T-helper 1 cell treated with Interleukin-12 subunit alpha and Interleukin-12 subunit beta and Interleukin-4 antibody, amounts not matched to agents 30 ng/mL and 1 ng/mL, for 36 hours (primary cell): ENCODE measurements around the gene SNX11. TPM values are rescaled to one million over a fixed set of nuclear protein-coding genes. Genes with fewer than 3 reads are reported as not detected.

Experiments used
- intact Hi-C: fragments of 100-400 bp; cut with micrococcal nuclease; formaldehyde crosslinking; loops from one replicate; pipeline ENCODE4 v1.15.1; 2024
- total RNA-seq: library from RNA; stranded (reverse); gene quantifications from 2 replicates; pipeline ENCODE4 v1.2.3, GENCODE V29; 2022

Gene SNX11
- total RNA-seq, 1 donor from 2014 or later: 33.9 TPM

- intact Hi-C loops: loop anchor here (10.0 kb wide), 1 partner anchor 465 kb away; the partner anchor contains the start of genes HOXB3 and HOXB5
These were observed 22.4 kb downstream of the SNX11 start for GRCh38 chr17:48129981-48130380.

DNA sequence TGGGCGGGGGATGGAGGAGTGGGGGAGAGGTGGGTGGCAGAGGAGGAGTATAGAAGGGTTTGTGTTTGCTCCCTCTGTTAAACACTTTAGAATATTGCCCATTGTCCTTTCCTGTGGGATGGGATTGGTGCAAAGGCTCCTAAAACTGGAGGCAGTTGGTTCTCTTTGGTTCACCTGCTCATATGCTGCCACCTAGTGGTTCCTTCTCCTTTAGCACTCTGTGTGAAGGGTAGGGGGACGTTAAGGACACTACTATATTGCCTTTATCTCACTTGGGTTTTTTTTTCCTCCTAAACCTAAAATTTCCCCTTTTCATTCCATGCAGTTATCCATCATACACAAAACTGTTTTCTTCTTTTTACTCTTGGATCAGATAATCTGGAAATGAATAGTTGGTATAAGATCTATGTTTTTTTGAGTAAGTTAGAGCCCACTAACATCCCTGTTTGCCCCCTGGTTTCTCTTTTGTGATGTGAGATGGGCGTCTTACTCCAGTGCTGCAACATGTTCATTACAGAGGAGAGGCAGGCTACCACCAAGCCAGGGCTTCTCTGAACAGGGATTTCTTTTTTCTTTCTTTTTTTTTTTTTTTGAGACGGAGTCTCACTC is 23.8 kb downstream of the SNX11 start:
- intact Hi-C loops: loop anchor here (1.0 to 10.0 kb wide), 4 partner anchors 18 to 463 kb away; partner anchors contain the start of genes HOXB3 and HOXB5

DNA sequence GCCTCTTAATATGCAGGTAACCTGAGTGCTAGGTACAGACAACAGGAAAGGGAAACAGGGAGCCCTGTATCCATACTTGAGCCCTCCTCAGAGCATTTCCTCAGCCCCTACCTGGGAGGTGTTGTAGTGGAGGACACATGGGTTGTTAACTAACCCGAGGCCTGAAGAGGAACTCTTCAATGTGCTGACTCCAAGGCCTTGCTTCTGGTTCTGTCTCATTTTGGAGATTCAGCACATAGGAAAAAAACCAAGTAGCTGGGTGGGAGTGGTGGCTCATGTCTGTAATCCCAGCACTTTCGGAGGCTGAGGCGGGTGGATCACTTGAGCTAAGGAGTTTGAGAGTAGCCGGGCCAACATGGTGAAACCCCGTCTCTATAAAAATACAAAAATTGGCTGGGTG is 24.8 kb downstream of the SNX11 start:
- intact Hi-C loops: loop anchor here (10.0 kb wide), 1 partner anchor 462 kb away; the partner anchor contains the start of genes HOXB3 and HOXB5

GRCh38 chr17:48134912-48135480 is 27.4 kb downstream of the SNX11 start:
- intact Hi-C loops: loop anchor here (10.0 kb wide), 1 partner anchor 460 kb away; the partner anchor contains the start of genes HOXB3 and HOXB5

- intact Hi-C loops: loop anchor here (10.0 kb wide), 1 partner anchor 457 kb away; the partner anchor contains the start of genes HOXB3 and HOXB5
These were observed 30.1 kb downstream of the SNX11 start for GRCh38 chr17:48137656-48138055.

DNA sequence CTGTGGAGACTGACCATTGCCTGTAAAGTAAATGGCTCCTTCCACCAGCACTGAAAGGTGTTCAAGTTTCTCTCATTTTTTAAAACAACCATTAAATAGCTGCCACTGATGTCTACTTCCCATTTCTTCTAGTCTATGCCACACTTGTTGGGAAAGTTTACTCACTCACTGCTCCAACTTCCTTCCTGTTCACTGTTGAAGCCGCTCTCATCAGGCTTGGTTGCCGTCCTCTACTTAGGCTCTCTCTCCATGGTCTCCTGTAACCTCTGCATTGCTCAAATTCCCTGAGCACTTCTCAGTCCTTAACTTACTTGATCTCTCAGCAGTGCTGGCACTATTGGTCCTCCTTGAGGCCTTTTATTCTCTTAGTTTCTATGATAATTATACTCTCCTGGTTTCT is 32.4 kb downstream of the SNX11 start:
- intact Hi-C loops: loop anchor here (10.0 kb wide), 1 partner anchor 455 kb away; the partner anchor contains the start of genes HOXB3 and HOXB5

DNA sequence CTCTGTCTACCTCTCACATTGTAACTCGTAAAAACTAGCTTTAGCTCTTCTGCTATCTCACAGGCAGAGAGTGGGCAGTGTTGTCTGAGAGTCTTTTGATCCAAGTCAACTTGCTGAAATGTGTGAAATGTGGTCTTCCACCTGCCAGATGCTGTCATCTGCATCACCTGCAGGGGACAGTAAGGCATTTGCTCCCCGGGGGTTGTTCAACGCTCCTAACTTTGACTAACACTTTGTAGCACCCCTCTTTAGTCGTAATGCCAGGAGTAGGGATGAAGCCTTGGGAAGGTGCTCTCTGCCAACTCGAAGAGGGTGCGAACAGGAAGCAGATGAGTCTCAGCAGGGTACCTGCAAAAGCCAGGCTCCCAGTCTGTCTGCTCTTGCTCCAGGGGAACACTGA is 36.1 kb downstream of the SNX11 start:
- intact Hi-C loops: no loop called here

GRCh38 chr17:48144231-48144630 is 36.7 kb downstream of the SNX11 start:
- intact Hi-C loops: no loop called here

DNA sequence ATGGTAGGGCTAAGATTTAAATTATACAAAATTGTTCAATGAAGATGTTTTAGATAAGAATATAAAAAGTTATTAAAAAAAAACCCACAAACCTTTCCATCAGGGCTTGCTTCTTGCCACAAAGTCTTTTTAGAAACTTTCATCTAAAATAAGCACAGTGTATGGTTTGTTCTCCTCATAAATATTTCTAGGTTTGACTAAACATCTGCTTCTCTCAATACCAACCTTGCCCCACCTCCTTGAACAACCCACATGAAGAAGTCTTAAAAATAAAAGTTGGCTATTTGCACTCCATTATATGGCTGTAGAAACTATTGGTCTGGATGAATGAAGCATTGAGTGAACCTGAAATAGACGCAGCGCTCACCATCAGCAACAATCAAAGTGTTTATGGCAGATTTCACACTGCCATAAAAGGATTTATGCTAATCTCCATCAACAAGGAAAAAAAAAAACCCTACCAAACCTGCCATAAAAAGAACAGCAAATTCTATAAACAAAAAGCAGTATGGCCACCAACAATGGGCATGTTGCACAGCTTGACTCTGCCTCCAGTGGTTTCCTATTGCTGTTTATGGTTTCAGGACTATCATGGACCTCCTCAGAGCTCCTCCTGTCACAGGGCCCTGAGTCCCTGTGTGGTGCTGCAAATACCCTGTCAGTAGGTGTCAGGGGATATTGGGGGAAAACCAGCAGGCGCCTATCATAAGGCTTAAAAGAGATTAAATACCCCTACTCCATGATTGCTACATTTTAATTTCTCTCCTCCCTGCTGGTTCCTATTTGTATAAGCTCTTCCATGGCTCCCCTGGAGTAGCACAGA is 37.6 kb downstream of the SNX11 start:
- intact Hi-C loops: no loop called here

DNA sequence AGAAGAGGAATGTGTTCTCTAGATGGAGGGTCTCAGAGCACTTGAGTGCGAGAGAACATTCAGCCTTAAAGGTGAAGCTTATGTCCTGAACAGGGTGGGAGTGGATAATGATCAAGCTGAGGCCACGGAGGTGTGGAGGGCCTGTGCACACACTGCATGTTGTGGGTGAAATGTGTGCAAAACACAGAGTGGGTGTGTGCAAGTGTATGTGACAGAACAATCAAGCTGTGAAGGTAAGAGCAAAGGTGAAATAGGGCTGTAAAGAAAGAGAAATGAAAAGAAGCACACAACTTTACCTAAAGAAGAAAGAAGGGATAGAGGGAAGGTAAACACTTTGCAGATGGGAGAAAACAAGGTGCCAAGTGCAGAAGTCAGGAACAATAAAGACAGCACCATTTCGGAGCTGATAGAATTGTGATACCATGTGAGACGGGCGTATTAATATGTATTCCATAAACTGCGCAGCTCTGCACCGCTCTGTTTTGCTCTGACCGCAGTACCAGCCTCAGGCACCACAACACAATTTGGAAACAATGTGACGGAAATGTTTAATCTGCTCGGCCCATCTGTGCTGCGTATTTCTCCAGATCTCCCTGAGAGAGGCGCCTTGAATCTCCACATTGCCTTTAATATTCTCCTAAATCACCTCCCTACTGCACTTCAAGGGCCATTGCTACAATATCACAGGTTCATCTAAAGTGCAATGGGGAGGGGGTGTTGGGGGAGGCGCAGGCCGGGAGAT is 40.6 kb downstream of the SNX11 start:
- intact Hi-C loops: no loop called here

GRCh38 chr17:48148854-48149786 is 41.6 kb downstream of the SNX11 start:
- intact Hi-C loops: no loop called here

DNA sequence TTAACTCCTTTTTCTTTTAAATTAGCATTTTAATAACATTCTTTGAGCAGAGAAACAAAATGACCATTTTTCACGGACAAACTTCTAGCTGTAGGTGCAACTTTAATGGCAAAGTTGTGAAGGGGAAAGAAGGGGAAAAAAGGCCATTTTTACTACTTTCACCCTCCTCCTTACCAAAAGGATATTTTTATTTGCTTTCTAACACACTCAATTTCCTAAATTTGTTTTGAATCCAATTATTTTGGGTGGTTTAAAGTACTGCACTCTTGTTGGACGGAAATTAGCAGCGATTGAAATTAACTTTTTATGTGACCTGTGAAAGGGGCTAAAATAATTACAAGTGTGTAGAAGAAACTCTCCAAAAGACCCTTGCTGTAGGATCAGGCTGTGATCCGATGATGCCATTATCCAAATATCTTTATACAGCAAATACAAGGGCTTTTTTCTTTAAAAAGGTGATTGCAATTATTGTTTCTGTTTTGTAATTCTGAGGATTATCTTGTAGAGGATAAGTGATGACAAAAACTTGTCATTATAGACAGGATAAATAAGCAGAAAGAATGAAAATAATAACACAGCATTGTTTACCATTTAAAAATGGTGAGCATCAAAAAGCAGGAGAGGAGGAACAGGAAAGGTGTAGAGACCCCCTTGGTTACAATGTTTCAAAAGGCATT is 42.4 kb downstream of the SNX11 start:
- intact Hi-C loops: no loop called here

GRCh38 chr17:48150597-48151001 is 43.0 kb downstream of the SNX11 start:
- intact Hi-C loops: no loop called here

DNA sequence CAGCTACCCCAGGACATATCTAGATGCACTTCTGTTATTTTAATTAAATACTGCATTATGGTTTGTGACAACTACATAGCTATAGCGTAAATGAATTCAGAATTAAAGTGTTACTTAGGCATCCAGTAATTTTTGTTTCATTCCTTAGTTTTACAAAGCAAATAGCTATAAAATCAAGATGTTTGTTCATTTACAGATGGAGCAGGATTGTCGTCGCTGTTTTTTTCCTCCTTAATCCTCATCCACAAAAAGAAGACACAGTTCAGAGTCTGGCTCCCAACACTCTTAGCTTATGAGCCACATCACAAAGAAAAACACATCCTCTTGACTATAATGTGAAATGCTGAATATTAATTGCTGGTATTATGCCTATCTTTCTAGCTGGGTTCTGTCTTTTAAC is 43.7 kb downstream of the SNX11 start:
- intact Hi-C loops: no loop called here

GRCh38 chr17:48152289-48152688 is 44.7 kb downstream of the SNX11 start:
- intact Hi-C loops: no loop called here

DNA sequence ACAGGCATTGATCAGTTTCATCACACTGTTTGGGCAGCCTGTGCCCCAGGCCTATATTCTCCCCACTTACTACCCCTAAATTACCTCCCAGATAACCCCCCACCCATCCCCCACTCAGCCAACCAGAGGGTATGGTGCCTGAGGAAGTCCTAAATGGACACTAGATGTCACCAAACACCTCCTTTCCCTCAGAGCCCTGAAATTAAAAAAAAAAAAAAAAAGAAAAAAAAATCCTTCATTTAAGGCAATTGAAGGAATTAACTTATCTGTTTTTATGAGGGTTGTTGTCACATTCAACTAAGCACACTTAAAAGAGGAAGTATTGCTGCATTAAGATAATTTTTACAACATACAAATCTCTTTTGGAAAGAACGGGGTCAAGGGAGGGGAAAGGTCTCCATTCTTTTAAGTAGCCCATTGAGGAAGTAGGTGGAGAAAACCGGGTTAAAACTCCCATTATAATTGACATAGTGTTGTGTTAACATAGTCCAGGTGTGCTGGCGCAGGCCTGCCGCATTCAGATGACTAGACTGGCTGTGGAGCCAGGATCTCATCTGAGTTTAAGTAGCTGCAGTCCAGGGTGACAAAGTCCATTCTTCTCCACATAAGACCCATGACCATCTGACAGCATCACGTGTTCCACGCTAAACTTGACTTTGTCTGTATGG is 46.3 kb downstream of the SNX11 start:
- intact Hi-C loops: no loop called here

GRCh38 chr17:48155889-48156611 is 48.5 kb downstream of the SNX11 start:
- intact Hi-C loops: no loop called here

DNA sequence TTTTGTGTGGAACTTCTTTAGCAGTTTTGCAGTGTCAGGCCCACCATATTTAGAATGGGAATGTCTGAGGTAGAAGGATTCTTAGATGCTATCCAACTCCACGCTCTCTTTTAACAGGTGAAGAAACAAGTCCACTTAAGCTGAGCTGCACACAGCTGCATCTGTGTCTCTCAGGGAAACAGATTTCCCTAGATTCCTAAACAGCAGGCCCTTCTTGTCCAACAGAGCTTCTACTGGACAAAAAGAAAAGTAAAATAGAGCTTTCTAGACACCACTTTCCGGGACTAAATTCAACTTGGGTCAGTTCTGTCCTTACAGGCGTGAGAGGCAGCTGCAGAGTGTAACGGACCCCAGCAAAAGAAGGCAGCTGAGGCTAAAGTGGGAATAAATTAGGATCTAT is 51.7 kb downstream of the SNX11 start:
- intact Hi-C loops: no loop called here
